RWPE2 (cell line): ENCODE results near the gene EFNB2.

Source experiments
- ATAC-seq: fragments of 200-7000 bp; cut with Tn5 transposase; 3 replicates; pipeline ENCODE4 v1.9.1; 2021; ENCODE audit warnings: low read depth
- DNase-seq: peaks from one replicate; pipeline ENCODE4 v3.0.0-alpha.2; 2020; ENCODE audit warnings: low spot score
- H3K27ac ChIP-seq: fragments of 450-650 bp; 2 replicates; pipeline ENCODE4 v1.5.1; 2017; ENCODE audit warnings: mild to moderate bottlenecking; ENCODE audit not compliant: poor library complexity, severe bottlenecking
- H3K27me3 ChIP-seq: fragments of 250-450 bp; sonication (Bioruptor Pico); 2 replicates; pipeline ENCODE4 v1.5.1; 2021; ENCODE audit warnings: mild to moderate bottlenecking, moderate library complexity; ENCODE audit not compliant: insufficient read depth, poor library complexity, severe bottlenecking
- H3K36me3 ChIP-seq: fragments of 250-450 bp; sonication (Bioruptor Pico); 2 replicates; pipeline ENCODE4 v1.5.1; 2020; ENCODE audit warnings: low read depth, mild to moderate bottlenecking, moderate library complexity
- H3K4me1 ChIP-seq: fragments of 250-450 bp; sonication (Bioruptor Pico); 2 replicates; pipeline ENCODE4 v1.5.1; 2021; ENCODE audit warnings: mild to moderate bottlenecking, moderate library complexity; ENCODE audit not compliant: insufficient read depth, poor library complexity, severe bottlenecking
- H3K4me3 ChIP-seq: fragments of 250-450 bp; sonication (Bioruptor Pico); 2 replicates; pipeline ENCODE4 v1.5.1; 2021; ENCODE audit warnings: mild to moderate bottlenecking, moderate library complexity; ENCODE audit not compliant: severe bottlenecking
- H3K9me3 ChIP-seq: fragments of 250-450 bp; sonication (Bioruptor Pico); 2 replicates; pipeline ENCODE4 v1.5.1; 2021; ENCODE audit warnings: mild to moderate bottlenecking, moderate library complexity; ENCODE audit not compliant: severe bottlenecking
- CTCF ChIP-seq: fragments of 450-650 bp; IDR thresholded peaks from one replicate; pipeline ENCODE4 v1.5.1; 2017; ENCODE audit warnings: mild to moderate bottlenecking, moderate library complexity; ENCODE audit not compliant: poor library complexity, severe bottlenecking

Gene EFNB2

GRCh38 chr13:106450991-106451390 is 84.5 kb downstream of the EFNB2 start:
- H3K4me1 ChIP-seq: no peaks in the 10 kb centered on the region
- no peak for TF ChIP-seq CTCF
- no peak overlapping the region for H3K4me3 ChIP-seq
- no peaks in the 10 kb centered on the region for H3K36me3 ChIP-seq
- H3K27ac ChIP-seq: no peak overlapping the region
- H3K27me3 ChIP-seq: no peaks in the 10 kb centered on the region
- ATAC-seq (no peak), DNase-seq (no peak)
- H3K9me3 ChIP-seq: no peaks in the 10 kb centered on the region

GRCh38 chr13:106449096-106449495 is 86.4 kb downstream of the EFNB2 start:
- no peak overlapping the region for H3K27ac ChIP-seq
- no peak for ATAC-seq

GRCh38 chr13:106445996-106446395 is 89.5 kb downstream of the EFNB2 start:
- Histone ChIP-seq H3K9me3 (no peaks in the 10 kb centered on the region), H3K27ac (no peak overlapping the region), H3K27me3 (no peaks in the 10 kb centered on the region), H3K4me3 (no peak overlapping the region), H3K36me3 (no peaks in the 10 kb centered on the region), H3K4me1 (no peaks in the 10 kb centered on the region)
- TF ChIP-seq CTCF: no peak
- ATAC-seq (no peak), DNase-seq (no peak)

More at GRCh38 chr13:106449096-106449495, 86.4 kb downstream of the EFNB2 start:
- Histone ChIP-seq H3K27me3 (no peaks in the 10 kb centered on the region), H3K4me3 (no peak overlapping the region), H3K9me3 (no peaks in the 10 kb centered on the region), H3K36me3 (no peaks in the 10 kb centered on the region), H3K4me1 (no peaks in the 10 kb centered on the region)
- no peak for TF ChIP-seq CTCF
- DNase-seq: no peak

- Histone ChIP-seq H3K27me3 (no peaks in the 10 kb centered on the region), H3K4me3 (no peak overlapping the region), H3K4me1 (no peaks in the 10 kb centered on the region), H3K9me3 (no peaks in the 10 kb centered on the region), H3K36me3 (no peaks in the 10 kb centered on the region), H3K27ac (no peak overlapping the region)
- ATAC-seq: no peak
- no peak for TF ChIP-seq CTCF
- no peak for DNase-seq
Observed at GRCh38 chr13:106443607-106444322, 91.7 kb downstream of the EFNB2 start.

GRCh38 chr13:106440866-106441265 is 94.6 kb downstream of the EFNB2 start:
- Histone ChIP-seq H3K9me3 (no peaks in the 10 kb centered on the region), H3K4me3 (no peak overlapping the region), H3K36me3 (no peaks in the 10 kb centered on the region), H3K27ac (no peak overlapping the region), H3K27me3 (no peaks in the 10 kb centered on the region), H3K4me1 (no peaks in the 10 kb centered on the region)
- ATAC-seq (no peak), DNase-seq (no peak)
- no peak for TF ChIP-seq CTCF
